Panc1 (cell line): Measurements from ENCODE around the gene DBR1. TPM values are rescaled to one million over a fixed set of nuclear protein-coding genes. Genes with fewer than 3 reads are reported as not detected.

Source experiments
- ATAC-seq: fragments of 200-7000 bp; cut with Tn5 transposase; 2 replicates; pipeline ENCODE4 v1.9.1; 2020; ENCODE audit warnings: mild to moderate bottlenecking, moderate library complexity
- BruUV-seq: library from RNA; stranded (reverse); fragments of 400-500 nt; replicated peaks from 2 replicates; lab custom pipeline; 2021; lab: Mats Ljungman, UMichigan
- CTCF ChIA-PET: fragments of 300-600 bp; sonication (Branson Sonifier 250); formaldehyde crosslinking; loops from one replicate; lab custom pipeline; 2022; ENCODE audit warnings: antibody characterized with exemption; lab: Charles Lee
- POLR2A ChIA-PET: fragments of 300-600 bp; sonication (Branson Sonifier 250); formaldehyde crosslinking; loops from one replicate; lab custom pipeline; 2022; ENCODE audit warnings: antibody characterized with exemption; lab: Charles Lee
- DNase-seq: peaks from one replicate; pipeline ENCODE4 v3.0.0-alpha.2; 2010; ENCODE audit warnings: low read depth, low spot score
- H3K27ac ChIP-seq: 2 replicates; pipeline ENCODE4 v1.5.1; 2011; ENCODE audit warnings: mild to moderate bottlenecking, low read length, inconsistent platforms
- H3K27me3 ChIP-seq: fragments of 200-500 bp; sonication (Bioruptor generic); 2 replicates; pipeline ENCODE4 v1.6.0; 2014; ENCODE audit warnings: low read length, inconsistent platforms; ENCODE audit not compliant: control insufficient read depth, insufficient read depth
- H3K36me3 ChIP-seq: fragments of 200-500 bp; sonication (Bioruptor generic); 2 replicates; pipeline ENCODE4 v1.5.1; 2014; ENCODE audit warnings: inconsistent platforms, mild to moderate bottlenecking, low read length, moderate library complexity; ENCODE audit not compliant: control insufficient read depth, insufficient read depth
- H3K4me1 ChIP-seq: 2 replicates; pipeline ENCODE4 v1.5.1; 2011; ENCODE audit warnings: inconsistent platforms, mild to moderate bottlenecking, low read length, moderate library complexity; ENCODE audit not compliant: control insufficient read depth, insufficient read depth
- H3K4me3 ChIP-seq, 2 experiments: 2 replicates each; pipeline ENCODE4 v1.5.1; 2011 to 2012; ENCODE audit warnings: low read depth in 2 of 2, low read length in 2 of 2, mild to moderate bottlenecking in 2 of 2, inconsistent platforms in 1 of 2, moderate library complexity in 1 of 2
- H3K9me3 ChIP-seq: fragments of 200-500 bp; sonication (Bioruptor generic); 2 replicates; pipeline ENCODE4 v1.5.1; 2014; ENCODE audit warnings: low read depth, mild to moderate bottlenecking, inconsistent platforms, low read length, moderate library complexity; ENCODE audit not compliant: control insufficient read depth, insufficient read depth
- CTCF ChIP-seq: fragments of 450-650 bp; IDR thresholded peaks from 2 replicates; pipeline ENCODE4 v1.5.1; 2017; ENCODE audit warnings: mild to moderate bottlenecking
- POLR2AphosphoS5 ChIP-seq: IDR thresholded peaks from 2 replicates; pipeline ENCODE4 v1.6.1; 2012; ENCODE audit warnings: mild to moderate bottlenecking, low read depth, low read length, moderate library complexity
- REST ChIP-seq, 2 experiments: IDR thresholded peaks; 2 replicates each; pipeline ENCODE4 v1.6.1; 2011 to 2012; ENCODE audit warnings: low read depth in 2 of 2, control low read depth in 1 of 2, low read length in 1 of 2, mild to moderate bottlenecking in 1 of 2, moderate library complexity in 1 of 2; ENCODE audit not compliant: insufficient read depth in 1 of 2
- SIN3A ChIP-seq: IDR thresholded peaks from 2 replicates; pipeline ENCODE4 v1.6.1; 2012; ENCODE audit warnings: low read depth, mild to moderate bottlenecking, low read length, moderate library complexity, borderline replicate concordance; ENCODE audit not compliant: insufficient read depth
- TCF7L2 ChIP-seq: IDR thresholded peaks from 2 replicates; pipeline ENCODE4 v1.6.1; 2011; ENCODE audit warnings: mild to moderate bottlenecking, low read depth, low read length, inconsistent platforms
- in situ Hi-C: cut with HindIII; loops from 2 replicates; pipeline ENCODE4 v1.10.0; 2016; ENCODE audit warnings: low sequenced_read_pairs, low pct_unique_long_range_greater_than_20kb
- intact Hi-C: fragments of 100-400 bp; cut with micrococcal nuclease; formaldehyde crosslinking; loops from one replicate; pipeline ENCODE4 v1.10.0; 2022; ENCODE audit not compliant: unreplicated experiment
- total RNA-seq: library from RNA; stranded (reverse); gene quantifications from one replicate; pipeline ENCODE4 v1.2.1, GENCODE V29; 2021; ENCODE audit not compliant: unreplicated experiment

DBR1 gene
- total RNA-seq, 1 experiment from 2014 or later = 21.8 TPM

- peaks cover 9% of the 10 kb centered on the region for H3K4me1 ChIP-seq
- ChIA-PET CTCF (interaction anchor here (0.5 kb wide), 1 partner anchor 63 kb away, joined by 4 read pairs; no protein-coding TSS in a partner anchor), POLR2A (no interaction called here)
- no TSS peak for BruUV-seq
- in situ Hi-C loops (no loop called here), intact Hi-C loops (no loop called here)
- DNase-seq (no peak), ATAC-seq (no peak)
- no peak for TF ChIP-seq CTCF
- TF ChIP-seq POLR2AphosphoS5 = no peak
- no peak for TF ChIP-seq REST (IDR thresholded peaks at IDR 0.05; ENCODE audit: insufficient read depth in 1 of 2, low read depth in 2 of 2, low read length in 1 of 2)
- no peak for TF ChIP-seq SIN3A
- no peak for TF ChIP-seq TCF7L2
- H3K36me3 ChIP-seq = no peaks in the 10 kb centered on the region; the same call in 1 of the 2 replicates
- no peak overlapping the region for H3K4me3 ChIP-seq
- no peaks in the 10 kb centered on the region for H3K27me3 ChIP-seq
- H3K9me3 ChIP-seq = no peaks in the 10 kb centered on the region
- no peak overlapping the region for H3K27ac ChIP-seq
Measured at GRCh38 chr3:138112362-138112761, 62.4 kb downstream of the DBR1 start.

Other genes with a start within 250 kb of the DBR1 start
- 0.08 TPM for gene CLDN18, start 164.8 kb downstream of the DBR1 start, total RNA-seq
- gene DZIP1L, start 59.3 kb downstream of the DBR1 start, total RNA-seq = 11.1 TPM
- not detected for gene A4GNT, start 42.5 kb downstream of the DBR1 start, total RNA-seq
- gene ARMC8, start 12.4 kb upstream of the DBR1 start, total RNA-seq = 56.0 TPM
- gene NME9, start 154.9 kb upstream of the DBR1 start, total RNA-seq = not detected
- gene MRAS, start 173.7 kb upstream of the DBR1 start, total RNA-seq = 14.2 TPM